ENCODE measurements around the gene PRRC1. TPM values are rescaled to one million over a fixed set of nuclear protein-coding genes. Genes with fewer than 3 reads are reported as not detected.
"Not testable (repeated sequence)": the region's sequence is repeated elsewhere in the genome, so short reads cannot be mapped to it uniquely, and the experiment has no call there.

Gene PRRC1
- total RNA-seq, 1 experiment from 2014 or later, result 109 TPM

- no peaks in the 10 kb centered on the region for H3K27me3 Mint-ChIP-seq (ENCODE audit: insufficient read depth, unreplicated experiment)
- ChIA-PET CTCF (interaction anchor here (0.7 kb wide), 1 partner anchor 12 kb away, joined by 3 read pairs; no protein-coding TSS in a partner anchor), POLR2A (interaction anchor here (0.7 kb wide), 1 partner anchor 12 kb away, joined by 3 read pairs; no protein-coding TSS in a partner anchor)
- peaks cover 8% of the 10 kb centered on the region for H3K4me1 Mint-ChIP-seq (ENCODE audit: insufficient read depth, unreplicated experiment)
- no peak for TF ChIP-seq CTCF (IDR thresholded peaks at IDR 0.05; ENCODE audit: unreplicated experiment)
- H3K4me3 Mint-ChIP-seq (ENCODE audit: unreplicated experiment), result no peak overlapping the region
- H3K27ac Mint-ChIP-seq (ENCODE audit: low read depth, unreplicated experiment), result no peak overlapping the region
- intact Hi-C loops (cut with micrococcal nuclease), result no loop called here
- no TSS peak for BruUV-seq (replicated peaks)
- DNase-seq (ENCODE audit: unreplicated experiment), result no peak
- peaks cover 87% of the 10 kb centered on the region for H3K36me3 Mint-ChIP-seq (ENCODE audit: insufficient read depth, unreplicated experiment)
- peaks cover 19% of the 10 kb centered on the region for H3K9me3 Mint-ChIP-seq (ENCODE audit: unreplicated experiment)
Observed at GRCh38 chr5:127525181-127525580, 7.7 kb downstream of the PRRC1 start.

GRCh38 chr5:127529904-127530682 is 12.7 kb downstream of the PRRC1 start:
- TF ChIP-seq CTCF (IDR thresholded peaks at IDR 0.05; ENCODE audit: unreplicated experiment), result no peak
- Mint-ChIP-seq H3K27me3 (ENCODE audit: insufficient read depth, unreplicated experiment) (no peaks in the 10 kb centered on the region), H3K4me1 (ENCODE audit: insufficient read depth, unreplicated experiment) (peaks cover 5% of the 10 kb centered on the region), H3K9me3 (ENCODE audit: unreplicated experiment) (no peaks in the 10 kb centered on the region), H3K4me3 (ENCODE audit: unreplicated experiment) (no peak overlapping the region), H3K36me3 (ENCODE audit: insufficient read depth, unreplicated experiment) (peaks cover 99% of the 10 kb centered on the region), H3K27ac (ENCODE audit: low read depth, unreplicated experiment) (no peak overlapping the region)
- intact Hi-C loops (cut with micrococcal nuclease), result no loop called here
- BruUV-seq (replicated peaks), result no TSS peak
- POLR2A ChIA-PET, result interaction anchor here (1.2 kb wide), 1 partner anchor 11 kb away, joined by 4 read pairs; no protein-coding TSS in a partner anchor
- CTCF ChIA-PET, result interaction anchor here (2.0 kb wide), 1 partner anchor 9 kb away, joined by 6 read pairs; no protein-coding TSS in a partner anchor
- no peak for DNase-seq (ENCODE audit: unreplicated experiment)

GRCh38 chr5:127536687-127537086 is 19.2 kb downstream of the PRRC1 start:
- H3K27ac Mint-ChIP-seq (ENCODE audit: low read depth, unreplicated experiment), result no peak overlapping the region
- no peaks in the 10 kb centered on the region for H3K27me3 Mint-ChIP-seq (ENCODE audit: insufficient read depth, unreplicated experiment)

GRCh38 chr5:127540553-127540952 is 23.1 kb downstream of the PRRC1 start:
- BruUV-seq (replicated peaks); DNase-seq (ENCODE audit: unreplicated experiment); H3K4me3 Mint-ChIP-seq (ENCODE audit: unreplicated experiment); intact Hi-C loops (cut with micrococcal nuclease); H3K27me3 Mint-ChIP-seq (ENCODE audit: insufficient read depth, unreplicated experiment); H3K4me1 Mint-ChIP-seq (ENCODE audit: insufficient read depth, unreplicated experiment); POLR2A ChIA-PET; H3K27ac Mint-ChIP-seq (ENCODE audit: low read depth, unreplicated experiment): not testable (repeated sequence)
- peaks cover 82% of the 10 kb centered on the region for H3K36me3 Mint-ChIP-seq (ENCODE audit: insufficient read depth, unreplicated experiment)
- H3K9me3 Mint-ChIP-seq (ENCODE audit: unreplicated experiment), result peaks cover 12% of the 10 kb centered on the region
- CTCF ChIA-PET, result interaction anchor here (0.7 to 1.3 kb wide), 3 partner anchors 33 to 218 kb away, joined by 3 to 6 read pairs (median 4); no protein-coding TSS in a partner anchor

More at GRCh38 chr5:127536687-127537086, 19.2 kb downstream of the PRRC1 start:
- ChIA-PET CTCF (interaction anchor here (0.6 to 1.7 kb wide), 12 partner anchors 9 to 620 kb away, joined by 3 to 9 read pairs (median 3); no protein-coding TSS in a partner anchor), POLR2A (interaction anchor here (0.7 to 1.7 kb wide), 2 partner anchors 12 to 19 kb away, joined by 3 to 12 read pairs; partner anchors contain the start of gene PRRC1)
- TF ChIP-seq CTCF (IDR thresholded peaks at IDR 0.05; ENCODE audit: unreplicated experiment), result peak; percentile 45
- peaks cover 12% of the 10 kb centered on the region for H3K9me3 Mint-ChIP-seq (ENCODE audit: unreplicated experiment)
- intact Hi-C loops (cut with micrococcal nuclease), result no loop called here
- H3K4me3 Mint-ChIP-seq (ENCODE audit: unreplicated experiment), result no peak overlapping the region
- no TSS peak for BruUV-seq (replicated peaks)
- DNase-seq (ENCODE audit: unreplicated experiment), result peak; percentile 26
- H3K4me1 Mint-ChIP-seq (ENCODE audit: insufficient read depth, unreplicated experiment), result no peaks in the 10 kb centered on the region
- H3K36me3 Mint-ChIP-seq (ENCODE audit: insufficient read depth, unreplicated experiment), result peaks cover 94% of the 10 kb centered on the region

- intact Hi-C loops (cut with micrococcal nuclease); H3K4me3 Mint-ChIP-seq (ENCODE audit: unreplicated experiment); H3K9me3 Mint-ChIP-seq (ENCODE audit: unreplicated experiment); BruUV-seq (replicated peaks); DNase-seq (ENCODE audit: unreplicated experiment); H3K27ac Mint-ChIP-seq (ENCODE audit: low read depth, unreplicated experiment); H3K4me1 Mint-ChIP-seq (ENCODE audit: insufficient read depth, unreplicated experiment); POLR2A ChIA-PET; CTCF ChIA-PET; H3K27me3 Mint-ChIP-seq (ENCODE audit: insufficient read depth, unreplicated experiment): not testable (repeated sequence)
- peaks cover 78% of the 10 kb centered on the region for H3K36me3 Mint-ChIP-seq (ENCODE audit: insufficient read depth, unreplicated experiment)
Observed at GRCh38 chr5:127545249-127545648, 27.8 kb downstream of the PRRC1 start.
